Ramos (cell line): ENCODE measurements around the gene ADAMTSL4.
"Not testable (repeated sequence)": the region's sequence is repeated elsewhere in the genome, so short reads cannot be mapped to it uniquely, and the experiment has no call there.

Source experiments
- in situ Hi-C: fragments of 300-500 bp; cut with MboI; formaldehyde crosslinking; loops from one replicate; pipeline ENCODE4 v1.14.3; 2022; ENCODE audit warnings: low sequenced_read_pairs; ENCODE audit not compliant: unreplicated experiment

ADAMTSL4 gene

GRCh38 chr1:150564051-150564991 is 15.1 kb downstream of the ADAMTSL4 start:
- in situ Hi-C loops = loop anchor here (5.0 kb wide), 1 partner anchor 53 kb away; no protein-coding TSS in a partner anchor

DNA sequence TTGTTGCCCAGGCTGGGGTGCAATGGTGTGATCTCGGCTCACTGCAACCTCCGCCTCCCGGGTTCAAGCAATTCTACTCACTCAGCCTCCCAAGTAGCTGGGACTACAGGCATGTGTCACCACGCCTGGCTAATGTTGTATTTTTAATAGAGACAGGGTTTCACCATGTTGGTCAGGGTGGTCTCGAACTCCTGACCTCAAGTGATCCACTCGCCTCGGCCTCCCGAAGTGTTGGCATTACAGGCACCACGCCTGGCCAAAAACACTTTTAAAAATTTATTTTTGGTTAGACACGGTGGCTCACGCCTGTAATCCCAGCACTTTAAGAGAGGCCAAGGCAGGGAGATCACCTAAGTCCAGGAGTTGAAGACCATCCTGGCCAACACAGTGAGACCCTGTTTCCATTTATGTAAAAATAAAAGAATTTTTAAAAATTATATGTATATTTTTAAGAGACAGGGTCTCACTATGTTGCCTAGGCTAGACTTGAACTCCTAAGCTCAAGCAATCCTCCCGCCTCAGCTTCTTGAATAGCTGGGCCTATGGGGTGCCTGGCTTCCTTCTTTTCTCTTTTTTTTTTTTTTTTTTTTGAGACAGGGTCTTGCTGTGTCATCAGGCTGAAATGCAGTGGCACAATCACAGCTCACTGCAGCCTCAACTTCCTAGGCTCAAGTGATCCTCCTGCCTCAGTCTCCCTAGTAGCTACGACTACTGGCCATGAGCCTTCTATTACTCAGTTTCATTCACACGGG is 16.2 kb downstream of the ADAMTSL4 start:
- in situ Hi-C loops = not testable (repeated sequence)

- in situ Hi-C loops = no loop called here
Observed at GRCh38 chr1:150566589-150567340, 17.6 kb downstream of the ADAMTSL4 start.

- in situ Hi-C loops = no loop called here
Observed at GRCh38 chr1:150567341-150567716, 18.1 kb downstream of the ADAMTSL4 start.

- in situ Hi-C loops = no loop called here
Observed at GRCh38 chr1:150567717-150568593, 18.7 kb downstream of the ADAMTSL4 start.

- in situ Hi-C loops = no loop called here
Observed at GRCh38 chr1:150568594-150568966, 19.4 kb downstream of the ADAMTSL4 start.

- in situ Hi-C loops = no loop called here
Observed at GRCh38 chr1:150572918-150573647, 23.9 kb downstream of the ADAMTSL4 start.

DNA sequence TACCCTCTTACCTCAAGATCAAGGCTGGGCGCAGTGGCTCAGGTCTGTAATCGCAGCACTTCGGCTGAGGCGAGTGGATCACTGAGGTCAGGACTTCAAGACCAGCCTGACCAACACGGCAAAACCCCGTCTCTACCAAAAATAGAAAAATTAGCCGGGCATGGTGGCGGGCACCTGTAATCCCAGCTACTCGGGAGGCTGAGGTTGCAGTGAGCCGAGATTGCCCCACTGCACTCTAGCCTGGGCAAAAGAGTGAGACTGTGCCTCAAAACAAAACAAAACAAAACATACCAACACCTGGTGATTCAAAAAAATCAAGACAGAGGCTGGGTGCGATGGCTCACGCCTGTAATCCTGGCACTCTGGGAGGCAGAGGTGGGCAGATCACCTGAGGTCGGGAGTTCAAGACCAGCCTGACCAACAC is 24.5 kb downstream of the ADAMTSL4 start:
- in situ Hi-C loops = not testable (repeated sequence)

- in situ Hi-C loops = no loop called here
Observed at GRCh38 chr1:150574260-150575071, 25.3 kb downstream of the ADAMTSL4 start.

DNA sequence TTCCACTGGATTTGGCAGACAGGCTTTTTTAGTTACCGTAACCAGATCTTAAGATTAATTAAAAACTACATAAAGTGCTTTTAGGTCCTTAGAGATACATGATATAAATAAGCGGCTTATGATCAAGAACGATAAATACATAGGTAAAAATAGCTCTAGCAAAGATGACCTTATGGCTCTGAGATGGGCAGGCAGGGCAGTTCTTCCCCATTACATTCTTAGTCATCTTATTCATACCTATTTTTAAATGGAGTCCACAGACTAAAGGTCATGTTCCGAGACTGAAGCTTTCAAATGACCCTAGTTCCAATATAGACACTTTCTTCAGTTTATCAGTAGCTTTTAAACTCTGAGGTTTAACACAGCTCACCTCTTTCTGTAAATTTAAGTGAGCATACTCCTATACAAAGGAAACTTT is 25.9 kb downstream of the ADAMTSL4 start:
- in situ Hi-C loops = no loop called here

DNA sequence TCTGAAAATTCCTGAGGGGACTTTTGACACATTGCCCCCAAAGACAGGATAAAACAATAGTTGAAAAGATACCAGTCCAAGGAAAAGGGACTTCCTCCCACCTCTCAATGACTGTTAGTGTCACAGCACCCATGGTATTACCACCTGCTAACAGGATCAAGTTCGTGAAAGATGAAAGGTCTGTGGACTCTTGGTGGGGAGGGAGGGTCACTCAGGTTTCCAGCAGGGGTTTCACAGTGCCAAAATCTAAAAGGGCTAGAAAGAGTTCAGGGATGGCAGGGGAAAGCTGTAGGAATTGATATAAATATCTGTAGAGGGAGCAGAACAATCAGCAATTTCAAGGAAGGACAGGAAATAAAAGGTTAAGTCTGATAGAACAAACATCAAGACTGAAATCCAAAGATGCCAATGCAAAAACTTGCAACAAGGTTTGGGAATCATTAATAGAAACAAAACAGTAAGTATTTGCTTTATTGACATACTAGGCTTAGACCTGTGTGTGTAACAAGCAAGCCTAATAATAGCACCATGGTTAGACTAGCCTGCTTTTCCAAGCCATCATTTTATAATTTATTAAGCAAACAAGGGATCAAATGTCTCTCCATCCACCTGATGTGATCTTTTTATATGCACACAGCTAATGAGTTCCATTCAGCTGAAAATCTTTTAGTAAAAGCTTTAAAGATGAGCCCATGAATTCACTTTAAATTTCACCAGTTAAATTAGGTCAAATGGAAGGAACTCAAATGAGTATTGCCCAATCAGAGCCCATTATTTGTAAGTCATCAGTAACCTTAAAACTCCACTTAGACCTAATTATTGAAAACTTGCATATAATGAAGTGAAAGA is 26.5 kb downstream of the ADAMTSL4 start:
- in situ Hi-C loops = no loop called here

DNA sequence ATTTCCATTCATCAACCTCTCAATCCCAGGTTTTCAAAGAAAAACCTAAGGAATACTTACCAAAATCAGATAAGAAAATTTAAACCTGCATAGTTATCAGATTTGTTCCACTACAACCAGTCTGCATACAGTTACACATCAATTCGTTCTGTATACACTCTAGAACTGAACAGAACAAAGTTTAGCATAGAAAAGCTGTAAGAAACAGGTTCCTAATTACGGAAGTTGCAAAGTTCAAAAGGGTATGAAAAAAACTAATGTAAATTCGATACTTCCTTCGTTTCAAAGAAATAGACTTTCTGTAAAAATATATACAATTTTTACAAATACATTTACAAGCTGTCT is 27.1 kb downstream of the ADAMTSL4 start:
- in situ Hi-C loops = no loop called here

- in situ Hi-C loops = no loop called here
Observed at GRCh38 chr1:150576794-150577556, 27.8 kb downstream of the ADAMTSL4 start.

DNA sequence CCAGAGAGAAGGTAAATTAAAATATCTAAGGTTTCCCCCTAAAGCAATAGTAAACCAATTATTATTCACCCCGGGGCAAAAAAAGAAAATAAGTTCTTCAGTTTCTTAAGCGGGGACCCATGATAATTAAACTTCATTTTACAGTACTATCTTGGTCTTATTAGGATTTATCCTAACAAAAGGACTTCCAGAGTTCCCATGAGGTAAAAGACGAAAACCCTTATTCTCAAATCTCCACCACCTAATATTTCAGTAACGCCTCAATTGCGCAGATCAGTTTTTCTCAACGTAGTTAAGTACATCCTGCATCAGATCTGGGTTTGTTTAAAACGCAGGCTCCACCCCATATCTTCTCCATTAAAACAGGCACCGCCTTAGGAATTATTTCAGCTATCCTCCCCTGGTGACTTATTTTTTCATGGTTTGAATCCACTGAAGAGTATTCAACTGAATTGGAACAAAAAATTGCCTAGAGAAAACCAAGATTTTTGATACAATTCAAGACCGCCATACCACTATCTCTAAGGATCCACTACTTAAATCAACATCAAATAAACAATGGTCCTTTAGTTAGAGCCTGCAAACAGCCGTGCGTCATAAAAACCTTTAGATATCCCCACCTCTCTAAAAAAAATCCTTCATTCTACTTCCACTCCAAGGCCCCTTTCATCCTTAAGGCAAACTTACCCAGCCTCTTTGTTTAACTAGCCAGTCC is 28.5 kb downstream of the ADAMTSL4 start:
- in situ Hi-C loops = no loop called here

- in situ Hi-C loops = no loop called here
Observed at GRCh38 chr1:150578272-150579109, 29.3 kb downstream of the ADAMTSL4 start.
